HG03025 (cell line): ENCODE results near the gene CAPN3.

ENCODE experiments used
- ATAC-seq: cut with Tn5 transposase; IDR thresholded peaks from one replicate; pipeline ENCODE4 v1.9.1; 2021; ENCODE audit warnings: mild to moderate bottlenecking, moderate library complexity; ENCODE audit not compliant: unreplicated experiment, low FRiP score

CAPN3 gene

GRCh38 chr15:42355291-42355690 is 4.0 kb upstream of the CAPN3 start:
- ATAC-seq, result no peak

DNA sequence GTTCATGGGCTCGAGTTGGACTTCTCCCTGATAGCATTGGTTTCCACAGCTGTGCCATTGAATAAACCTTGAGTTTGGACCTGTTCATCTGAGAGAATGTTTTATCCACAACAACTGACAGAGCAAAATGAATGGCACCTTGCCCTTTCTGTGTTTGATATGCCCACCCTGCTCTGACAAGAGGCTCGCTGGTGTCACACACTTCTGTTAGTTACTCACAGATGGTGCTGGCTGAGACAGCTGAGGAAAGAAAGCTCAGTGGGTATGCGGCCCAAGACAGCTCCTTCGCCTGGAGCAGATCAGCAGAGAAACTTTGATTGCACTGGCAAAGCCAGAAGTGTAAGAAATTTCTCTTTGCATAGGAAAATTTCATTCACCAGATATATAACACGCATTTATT is 2.5 kb upstream of the CAPN3 start:
- ATAC-seq, result no peak

DNA sequence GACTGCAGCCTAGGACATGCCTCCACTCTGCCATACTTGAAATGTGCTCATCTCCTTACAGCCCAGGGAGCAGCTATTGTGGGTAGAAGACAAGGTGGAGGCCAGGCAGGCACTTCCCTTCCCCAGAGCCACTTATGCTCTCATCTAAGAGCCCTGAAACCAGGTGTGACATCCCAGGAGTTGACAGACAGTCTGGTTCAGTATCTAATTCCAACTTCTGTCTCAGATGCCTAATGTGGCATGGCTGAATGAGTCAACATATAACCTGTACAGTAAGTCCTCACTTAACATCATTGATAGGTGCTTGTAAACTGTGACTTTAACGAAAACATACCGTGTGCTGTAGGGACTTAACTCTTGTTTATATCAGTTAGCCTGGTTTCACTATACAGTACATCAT is 1.2 kb upstream of the CAPN3 start:
- ATAC-seq, result no peak

DNA sequence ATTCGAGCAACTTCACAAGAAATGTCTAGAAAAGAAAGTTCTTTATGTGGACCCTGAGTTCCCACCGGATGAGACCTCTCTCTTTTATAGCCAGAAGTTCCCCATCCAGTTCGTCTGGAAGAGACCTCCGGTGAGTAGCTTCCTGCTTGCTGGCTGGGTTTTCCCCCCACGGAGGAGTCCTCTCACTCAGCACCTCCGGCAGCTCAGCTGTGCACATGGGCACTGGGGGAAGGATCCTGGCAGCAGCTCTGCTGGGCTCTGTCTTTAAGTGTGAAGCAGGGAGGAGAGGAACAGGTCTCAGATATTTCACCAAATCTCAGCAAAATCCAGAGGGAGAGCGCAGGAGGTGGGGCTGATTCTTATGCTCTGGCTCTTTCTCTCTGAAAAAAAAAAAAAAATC is 684 bp downstream of the CAPN3 start:
- ATAC-seq, result no peak

DNA sequence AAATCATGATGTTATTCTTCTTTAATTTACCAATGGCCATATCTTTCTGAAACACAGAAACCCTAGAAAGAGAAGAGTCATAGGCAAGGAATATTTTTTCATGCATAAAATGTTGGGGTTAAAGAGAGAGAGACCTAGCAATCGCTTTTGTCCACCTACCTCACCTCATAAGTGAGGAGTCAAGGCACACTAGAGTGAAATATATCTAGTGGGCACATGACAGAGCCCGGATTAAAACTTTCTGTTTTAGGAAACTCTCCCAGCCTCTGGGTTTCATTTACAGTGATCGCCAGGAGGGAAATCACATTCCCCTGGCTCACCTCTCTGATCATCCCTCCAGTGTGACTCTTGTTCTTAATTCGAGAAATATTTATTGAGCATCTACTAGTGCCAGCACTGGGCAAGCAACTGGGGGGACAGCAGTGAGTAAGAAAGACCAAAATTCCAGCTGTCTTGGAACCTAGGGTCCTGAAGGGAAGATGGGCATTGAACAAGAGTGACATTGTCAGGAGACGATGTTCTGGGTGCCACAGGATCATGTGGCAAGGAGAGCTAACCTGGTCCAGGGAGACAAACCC is 1.3 kb downstream of the CAPN3 start:
- ATAC-seq, result no peak

DNA sequence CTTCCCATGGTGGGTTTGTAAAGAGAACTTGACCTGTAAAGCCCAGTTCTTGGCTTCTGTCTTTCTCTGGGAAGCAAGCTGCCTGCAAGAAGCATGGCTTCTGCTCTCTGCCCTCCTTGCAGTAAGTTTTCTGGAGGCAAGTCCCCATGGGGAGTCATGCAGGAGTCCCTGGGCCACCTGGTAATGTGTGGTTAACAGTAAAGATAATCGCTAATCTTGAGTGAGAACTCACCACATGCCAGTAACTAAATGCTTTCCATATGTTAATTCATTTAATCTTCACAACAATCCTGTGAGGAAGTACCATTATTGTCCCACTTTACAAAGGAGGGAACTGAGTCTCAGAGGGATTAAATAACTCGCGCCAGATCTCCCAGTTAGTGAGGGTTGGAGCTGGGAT is 4.2 kb downstream of the CAPN3 start:
- no peak for ATAC-seq

DNA sequence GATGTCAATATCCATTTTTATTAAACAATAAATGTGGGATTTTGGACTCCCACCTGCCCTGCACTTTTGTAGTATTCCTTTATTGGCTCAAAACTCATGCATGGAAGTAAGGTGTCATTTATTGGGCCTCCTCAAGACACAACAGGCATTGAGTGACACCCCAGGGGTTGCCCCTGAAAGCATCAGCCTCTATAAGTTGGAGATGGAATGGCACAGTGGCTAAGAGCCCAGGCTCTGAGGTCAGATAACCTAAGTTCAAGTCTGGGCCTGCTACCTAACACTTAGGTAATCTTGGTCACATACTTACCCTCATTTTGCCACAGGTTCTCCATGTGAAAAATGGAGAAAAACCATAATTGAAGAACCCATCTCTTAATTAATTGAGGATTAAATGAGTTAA is 4.6 kb downstream of the CAPN3 start:
- ATAC-seq, result no peak

- no peak for ATAC-seq
Measured at GRCh38 chr15:42364529-42364928, 5.2 kb downstream of the CAPN3 start.

- no peak for ATAC-seq
Measured at GRCh38 chr15:42365921-42366550, 6.7 kb downstream of the CAPN3 start.

DNA sequence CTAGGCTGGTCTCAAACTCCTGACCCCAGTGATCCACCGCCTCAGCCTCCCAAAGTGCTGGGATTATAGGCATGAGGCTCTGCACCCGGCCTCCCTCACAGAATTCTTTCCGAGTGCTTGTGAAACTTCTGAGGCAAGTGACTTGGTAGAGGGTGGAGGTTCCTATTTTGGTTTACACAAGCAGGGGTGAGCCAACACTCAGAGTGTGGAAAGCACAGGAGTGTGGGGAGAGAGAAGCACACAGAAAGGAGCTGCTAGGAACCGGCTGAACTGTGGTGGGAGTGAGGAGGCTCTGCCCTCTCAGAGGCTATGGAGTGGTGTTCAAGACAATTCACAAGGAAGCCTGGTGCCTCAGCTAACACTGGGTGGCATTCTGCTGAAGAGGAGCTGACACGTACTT is 7.7 kb downstream of the CAPN3 start:
- no peak for ATAC-seq

DNA sequence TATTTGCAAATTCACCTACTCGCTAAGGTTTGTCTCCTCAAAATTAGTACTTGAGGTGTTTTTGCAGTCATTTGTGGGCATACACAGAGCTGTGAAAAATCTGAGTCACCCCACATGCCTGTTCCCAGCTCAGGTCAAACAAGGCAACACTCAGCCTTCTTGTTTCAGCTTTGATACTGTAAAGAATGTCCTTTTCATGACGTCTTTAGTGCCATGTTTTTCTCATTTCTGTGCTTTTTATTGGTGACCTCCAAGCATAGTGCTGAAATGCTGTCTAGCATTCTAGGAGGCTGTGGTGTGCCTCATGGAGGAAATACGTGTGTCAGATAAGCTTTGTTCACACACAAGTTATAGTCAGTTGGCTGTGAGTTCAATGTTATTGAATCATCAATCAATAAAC is 8.8 kb downstream of the CAPN3 start:
- ATAC-seq, result no peak

GRCh38 chr15:42371096-42371495 is 11.8 kb downstream of the CAPN3 start:
- no peak for ATAC-seq

- ATAC-seq, result no peak
Measured at GRCh38 chr15:42373274-42373673, 14.0 kb downstream of the CAPN3 start.

GRCh38 chr15:42373936-42374335 is 14.6 kb downstream of the CAPN3 start:
- ATAC-seq, result no peak

DNA sequence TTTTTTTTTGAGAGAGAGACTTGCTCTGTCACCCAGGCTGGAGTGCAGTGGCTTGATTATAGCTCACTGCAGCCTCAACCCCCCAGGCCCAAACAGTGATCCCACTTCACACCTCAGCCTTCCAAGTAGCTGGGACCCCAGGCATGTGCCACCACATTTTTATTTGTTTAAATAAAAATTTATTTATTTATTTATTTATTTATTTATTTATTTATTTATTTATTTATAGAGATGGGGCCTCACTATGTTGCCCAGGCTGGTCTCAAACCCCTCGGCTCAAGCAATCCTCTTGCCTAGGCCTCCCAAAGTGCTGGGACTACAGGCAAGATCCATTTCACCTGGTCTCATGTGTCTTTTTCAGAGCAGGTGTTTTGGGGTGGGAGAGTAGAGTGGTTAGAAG is 15.5 kb downstream of the CAPN3 start:
- no peak for ATAC-seq

- ATAC-seq, result no peak
Measured at GRCh38 chr15:42375252-42375651, 16.0 kb downstream of the CAPN3 start.

- ATAC-seq, result no peak
Measured at GRCh38 chr15:42375941-42376340, 16.6 kb downstream of the CAPN3 start.

DNA sequence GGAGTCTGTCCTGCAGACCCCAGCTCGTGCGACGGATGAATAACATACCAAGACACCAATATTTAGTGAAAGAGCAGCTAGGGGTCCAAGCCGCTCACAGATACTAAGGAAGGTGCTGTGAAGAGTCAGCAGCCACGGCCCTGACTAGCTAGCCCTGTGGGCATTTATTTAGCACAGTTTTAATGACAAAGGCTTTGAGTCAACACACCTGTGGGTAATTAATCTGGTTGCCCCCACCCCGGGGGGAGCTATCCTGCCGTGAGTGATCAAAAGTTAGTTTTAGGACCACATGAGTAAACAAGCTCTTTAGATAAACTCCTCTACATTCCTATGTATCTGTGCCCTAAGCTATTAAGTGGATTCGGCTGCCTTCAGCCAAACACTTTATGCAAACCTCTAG is 18.7 kb downstream of the CAPN3 start:
- ATAC-seq, result no peak

DNA sequence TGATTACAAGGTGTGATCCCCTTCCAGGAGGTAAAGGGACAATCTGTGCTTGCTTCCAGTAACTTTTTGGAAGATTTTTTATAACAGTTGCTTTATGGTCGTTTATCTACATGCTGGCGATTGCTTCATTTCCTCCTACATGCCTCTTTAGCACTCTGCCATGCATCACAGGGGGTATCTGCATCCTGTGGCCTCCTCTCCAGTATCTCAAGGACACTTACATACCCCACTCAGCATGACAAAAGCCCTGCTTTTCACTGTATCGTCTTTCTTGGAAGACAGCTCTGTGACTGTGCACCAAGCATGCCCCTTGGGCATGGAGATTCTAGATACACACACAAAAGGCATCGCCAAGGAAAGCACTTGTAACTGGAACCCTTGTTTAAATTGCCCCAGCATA is 25.3 kb downstream of the CAPN3 start:
- no peak for ATAC-seq

GRCh38 chr15:42385206-42385979 is 26.1 kb downstream of the CAPN3 start:
- no peak for ATAC-seq

- no peak for ATAC-seq
Measured at GRCh38 chr15:42385980-42386700, 26.8 kb downstream of the CAPN3 start.
